HG03565 (cell line): Measurements from ENCODE around the gene AKIRIN1.
"Not testable (repeated sequence)": the region's sequence is repeated elsewhere in the genome, so short reads cannot be mapped to it uniquely, and the experiment has no call there.

Experiments used
- ATAC-seq: cut with Tn5 transposase; IDR thresholded peaks from one replicate; pipeline ENCODE4 v1.9.1; 2021; ENCODE audit warnings: mild to moderate bottlenecking, moderate library complexity; ENCODE audit not compliant: unreplicated experiment

Gene AKIRIN1

DNA sequence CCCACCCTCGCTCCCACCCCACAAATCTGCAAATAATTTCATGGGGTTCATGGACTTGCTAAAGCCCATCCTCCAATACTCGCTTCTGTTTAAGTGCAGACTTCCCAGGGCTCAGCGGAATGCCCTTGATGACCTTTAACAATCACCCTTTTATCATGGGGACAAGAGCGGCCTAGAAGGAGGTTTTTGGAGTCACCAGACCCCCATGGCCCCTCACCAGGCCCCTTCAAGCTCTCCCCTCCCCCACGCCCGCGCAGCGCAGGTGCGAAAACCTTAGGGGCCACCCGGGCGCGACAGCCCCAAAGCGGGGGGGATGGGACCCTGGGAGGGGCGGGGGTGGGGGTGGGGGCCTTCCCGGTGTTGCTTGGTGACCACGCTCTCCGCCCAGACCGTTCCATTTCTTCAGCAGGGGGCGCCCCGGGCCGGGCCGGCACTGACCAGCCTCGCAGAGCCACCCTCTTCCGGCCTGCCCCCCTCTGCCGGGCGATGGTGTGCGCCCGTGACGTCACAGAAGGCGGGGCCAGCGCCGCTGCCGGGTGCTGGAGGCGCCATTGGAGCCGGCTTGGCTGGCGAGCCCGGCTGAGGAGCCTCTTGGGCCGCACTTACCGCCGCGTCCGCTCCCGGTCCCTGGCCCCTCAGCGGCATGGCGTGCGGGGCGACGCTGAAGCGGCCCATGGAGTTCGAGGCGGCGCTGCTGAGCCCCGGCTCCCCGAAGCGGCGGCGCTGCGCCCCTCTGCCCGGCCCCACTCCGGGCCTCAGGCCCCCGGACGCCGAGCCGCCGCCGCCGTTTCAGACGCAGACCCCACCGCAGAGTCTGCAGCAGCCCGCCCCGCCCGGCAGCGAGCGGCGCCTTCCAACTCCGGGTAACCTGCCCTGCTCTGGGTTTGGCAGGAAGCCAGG is at the start of gene AKIRIN1:
AKIRIN1 (plus strand) TSS at position 539 of the 900 bp plus-strand sequence; CDS start at position 644, 105 bp downstream.
- peak; percentile 93 for ATAC-seq

GRCh38 chr1:38941527-38942019 is 49.5 kb upstream of the AKIRIN1 start, which contains the start of gene RHBDL2:
Gene RHBDL2 (minus strand): TSS chr1:38941830. CDS start chr1:38919212, 22,618 bp downstream.
- no peak for ATAC-seq

DNA sequence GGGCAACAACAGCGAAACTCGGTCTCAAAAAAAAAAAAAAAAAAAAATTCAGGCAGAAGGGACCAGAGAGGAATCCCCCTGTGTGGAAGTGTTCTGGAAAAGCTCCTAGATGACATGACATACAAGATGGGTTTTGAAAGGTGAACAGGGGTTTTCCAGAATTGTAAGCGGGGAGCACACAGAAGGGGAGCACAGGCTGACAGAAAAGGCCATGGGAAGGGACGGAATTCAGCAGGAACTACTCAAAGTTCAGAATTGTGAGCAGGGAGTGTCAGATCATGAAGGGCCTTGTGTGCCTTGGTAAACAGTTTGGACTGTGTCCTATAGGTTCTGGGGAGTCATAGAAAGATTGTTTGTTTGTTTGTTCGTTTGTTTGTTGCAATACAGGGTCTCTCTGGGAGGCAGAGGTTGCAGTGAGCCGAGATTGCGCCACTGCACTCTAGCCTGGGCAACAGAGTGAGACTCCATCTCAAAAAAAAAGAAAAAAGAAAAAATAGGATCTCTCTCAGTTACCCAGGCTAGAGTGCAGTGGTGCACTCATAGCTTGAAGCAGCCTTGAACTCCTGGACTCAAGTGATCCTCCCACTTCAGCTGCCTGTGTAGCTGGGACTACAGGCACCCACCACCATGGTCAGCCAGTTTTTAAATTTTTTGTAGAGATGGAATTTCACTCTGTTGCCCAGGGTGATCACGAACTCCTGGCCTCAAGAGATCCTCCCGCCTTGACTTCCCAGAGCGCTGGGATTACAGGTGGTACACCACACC is 48.2 kb upstream of the AKIRIN1 start:
- ATAC-seq, result no peak

DNA sequence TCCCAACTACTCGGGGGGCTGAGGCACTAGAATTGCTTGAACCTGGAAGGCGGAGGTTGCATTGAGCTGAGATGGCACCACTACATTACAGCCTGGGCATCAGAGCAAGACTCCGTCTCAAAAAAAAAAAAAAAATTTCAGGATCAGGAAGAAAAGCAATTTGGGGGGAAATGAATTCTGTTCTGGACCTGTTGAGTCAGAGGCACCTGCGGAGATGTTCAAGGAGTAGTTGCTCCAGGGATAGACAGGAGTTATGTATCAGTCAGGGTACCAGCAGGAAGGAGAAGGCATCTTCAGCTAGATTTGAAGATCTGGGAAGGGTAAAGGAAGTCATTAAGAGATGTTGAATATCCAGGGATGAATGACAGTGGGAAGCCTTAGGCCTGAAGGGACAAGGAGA is 46.5 kb upstream of the AKIRIN1 start:
- no peak for ATAC-seq

GRCh38 chr1:38950553-38950952 is 40.5 kb upstream of the AKIRIN1 start:
- no peak for ATAC-seq

- ATAC-seq, result no peak
Observed at GRCh38 chr1:38953433-38953860, 37.6 kb upstream of the AKIRIN1 start.

DNA sequence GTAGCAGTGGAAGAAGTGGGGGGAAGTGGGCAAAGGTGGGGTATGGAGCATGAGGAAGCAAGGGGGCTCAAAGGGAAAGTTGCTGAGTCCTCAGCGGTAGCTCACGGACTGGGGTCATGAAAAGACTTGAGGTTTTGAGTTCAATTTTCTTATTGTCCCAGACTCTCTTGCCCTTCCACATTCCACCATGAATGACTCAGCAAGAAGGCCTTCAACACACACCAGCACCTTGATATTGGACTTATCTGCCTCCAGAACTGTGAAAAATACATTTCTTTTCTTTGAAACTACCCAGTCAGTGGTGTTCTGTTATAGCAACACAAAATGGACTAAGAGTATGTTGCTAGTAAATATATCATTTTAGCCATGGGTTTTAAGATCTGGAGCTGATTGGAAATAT is 32.1 kb upstream of the AKIRIN1 start:
- ATAC-seq, result no peak

DNA sequence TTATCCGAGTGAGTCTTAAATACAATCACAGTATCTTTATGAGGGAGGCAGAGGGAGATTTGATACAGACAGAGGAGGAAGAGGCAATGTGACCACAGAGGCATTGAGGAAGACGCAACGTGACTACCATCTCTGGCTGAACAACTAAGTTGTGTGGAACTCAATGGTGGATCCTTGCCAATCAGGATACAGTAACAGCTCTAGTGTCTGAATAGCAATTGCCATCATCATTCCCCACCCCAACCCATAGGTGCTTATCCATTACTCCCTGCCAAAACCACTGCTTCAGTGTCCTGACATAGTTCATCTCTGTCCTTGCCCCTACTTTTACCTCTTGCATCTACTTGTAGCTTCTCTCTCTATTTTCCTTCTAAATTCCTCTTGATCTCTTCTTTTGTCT is 29.0 kb upstream of the AKIRIN1 start:
- no peak for ATAC-seq

DNA sequence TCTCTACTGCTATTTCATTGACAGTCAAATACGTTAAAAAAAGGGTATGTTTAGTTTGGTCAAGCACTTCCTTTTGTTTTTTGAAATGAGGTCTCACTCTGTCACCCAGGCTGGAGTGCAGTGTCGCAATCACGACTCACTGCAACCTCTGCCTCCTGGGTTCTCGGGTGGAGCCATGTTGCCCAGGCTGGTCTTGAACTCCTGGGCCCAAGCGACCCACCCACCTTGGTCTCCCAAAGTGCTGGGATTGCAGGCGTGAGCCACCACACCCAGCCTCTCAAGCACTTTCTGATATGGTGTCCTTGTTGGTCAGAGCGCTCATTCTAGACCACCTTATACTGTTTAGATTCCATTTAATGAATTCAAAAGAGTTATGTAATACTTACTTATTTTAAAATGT is 28.5 kb upstream of the AKIRIN1 start:
- ATAC-seq, result no peak

DNA sequence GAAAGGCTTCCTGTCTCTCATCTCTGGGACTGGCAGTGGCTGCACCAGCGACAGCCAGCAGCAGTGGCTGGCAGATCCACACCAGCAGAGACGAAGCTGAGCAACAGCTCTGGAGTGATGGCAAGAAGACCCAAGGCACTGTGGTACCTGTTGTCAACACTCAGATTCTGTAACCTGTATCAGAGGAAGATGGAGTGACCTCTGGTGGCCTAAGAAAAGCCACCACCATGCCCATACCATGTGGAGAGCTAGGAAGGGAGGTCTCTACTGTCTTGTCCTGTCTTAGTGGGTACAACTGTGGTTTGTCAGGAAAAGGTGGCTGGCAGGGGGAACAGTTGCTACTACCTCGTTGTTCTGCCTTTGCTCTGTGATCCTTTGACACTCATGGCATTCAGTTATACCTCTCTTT is 26.9 kb upstream of the AKIRIN1 start:
- no peak for ATAC-seq

DNA sequence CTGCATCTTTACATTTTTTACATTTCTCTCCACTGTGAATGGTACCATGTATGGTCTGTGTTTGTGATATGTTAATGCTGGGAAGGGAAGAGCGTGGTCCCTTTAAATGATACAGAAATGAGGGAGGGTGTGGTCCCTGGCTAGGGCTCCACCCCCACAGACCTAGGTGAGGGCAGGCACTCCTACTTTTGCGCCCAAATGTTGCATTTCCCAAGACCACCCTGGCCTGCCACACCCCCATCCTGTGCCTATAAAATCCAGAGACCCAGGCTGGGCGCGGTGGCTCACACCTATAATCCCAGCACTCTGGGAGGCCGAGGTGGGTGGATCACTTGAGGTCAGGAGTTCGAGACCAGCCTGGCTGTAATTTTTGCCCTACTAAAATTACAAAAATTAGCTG is 17.9 kb upstream of the AKIRIN1 start:
- ATAC-seq, result not testable (repeated sequence)

DNA sequence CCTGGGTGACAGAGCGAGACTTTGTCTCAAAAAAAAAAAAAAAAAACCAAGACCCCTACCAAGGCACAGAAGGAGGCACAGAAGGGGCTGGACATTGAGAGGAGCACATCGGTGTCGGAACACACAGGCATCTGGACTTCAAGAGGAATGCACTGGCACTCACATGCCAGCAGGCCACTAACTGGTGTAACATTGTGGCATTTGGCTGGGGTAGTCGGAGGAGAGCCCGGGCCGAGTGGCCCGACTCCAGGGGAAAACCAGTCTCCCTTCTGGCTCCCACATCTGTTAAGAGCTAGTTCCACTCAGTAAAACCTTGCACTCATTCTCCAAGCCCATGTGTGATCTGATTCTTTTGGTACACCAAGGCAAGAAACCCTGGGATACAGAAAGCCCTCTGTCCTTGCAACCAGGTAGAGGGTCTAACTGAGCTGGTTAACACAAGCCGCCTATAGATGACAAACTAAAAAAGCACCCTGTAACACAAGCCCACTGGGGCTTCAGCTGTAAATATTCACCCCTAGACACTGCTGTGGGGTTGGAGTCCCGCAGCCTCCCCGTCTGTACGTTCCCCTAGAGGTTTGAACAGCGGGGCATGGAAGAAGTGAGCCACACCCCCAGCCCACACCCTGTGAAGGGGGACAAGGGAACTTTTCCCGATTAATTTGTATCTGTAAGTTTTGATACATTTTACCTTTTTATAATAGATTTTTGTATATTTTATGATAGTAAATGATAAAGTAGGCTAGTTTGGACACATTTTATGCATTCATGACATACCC is 17.2 kb upstream of the AKIRIN1 start:
- no peak for ATAC-seq

- not testable (repeated sequence) for ATAC-seq
Observed at GRCh38 chr1:38977399-38978244, 13.5 kb upstream of the AKIRIN1 start.

GRCh38 chr1:38978245-38978542 is 12.9 kb upstream of the AKIRIN1 start:
- ATAC-seq, result not testable (repeated sequence)

DNA sequence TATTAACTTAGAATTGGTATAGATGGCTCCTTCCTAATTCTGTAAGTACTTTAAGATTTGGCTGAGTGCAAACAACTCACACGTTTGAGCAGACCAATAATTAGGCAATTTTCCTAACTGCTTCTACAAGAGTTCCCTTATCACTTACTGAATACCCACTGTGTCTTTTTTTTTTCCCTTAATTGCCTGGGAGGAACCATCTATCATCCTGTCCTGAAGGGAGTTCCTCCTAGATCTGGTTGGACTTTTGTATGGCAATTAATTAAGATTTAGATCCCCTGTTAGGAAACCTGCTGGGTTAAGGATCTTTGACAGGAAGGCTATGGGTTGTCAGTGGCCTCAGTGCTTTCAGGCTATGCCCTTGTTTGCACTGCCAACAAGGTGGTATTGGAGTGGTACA is 11.7 kb upstream of the AKIRIN1 start:
- not testable (repeated sequence) for ATAC-seq

- ATAC-seq, result no peak
Observed at GRCh38 chr1:38989979-38990378, 1.1 kb upstream of the AKIRIN1 start.

GRCh38 chr1:38990386-38990737 is 714 bp upstream of the AKIRIN1 start:
- no peak for ATAC-seq

- no peak for ATAC-seq
Observed at GRCh38 chr1:38991638-38992411, 749 bp downstream of the AKIRIN1 start.

DNA sequence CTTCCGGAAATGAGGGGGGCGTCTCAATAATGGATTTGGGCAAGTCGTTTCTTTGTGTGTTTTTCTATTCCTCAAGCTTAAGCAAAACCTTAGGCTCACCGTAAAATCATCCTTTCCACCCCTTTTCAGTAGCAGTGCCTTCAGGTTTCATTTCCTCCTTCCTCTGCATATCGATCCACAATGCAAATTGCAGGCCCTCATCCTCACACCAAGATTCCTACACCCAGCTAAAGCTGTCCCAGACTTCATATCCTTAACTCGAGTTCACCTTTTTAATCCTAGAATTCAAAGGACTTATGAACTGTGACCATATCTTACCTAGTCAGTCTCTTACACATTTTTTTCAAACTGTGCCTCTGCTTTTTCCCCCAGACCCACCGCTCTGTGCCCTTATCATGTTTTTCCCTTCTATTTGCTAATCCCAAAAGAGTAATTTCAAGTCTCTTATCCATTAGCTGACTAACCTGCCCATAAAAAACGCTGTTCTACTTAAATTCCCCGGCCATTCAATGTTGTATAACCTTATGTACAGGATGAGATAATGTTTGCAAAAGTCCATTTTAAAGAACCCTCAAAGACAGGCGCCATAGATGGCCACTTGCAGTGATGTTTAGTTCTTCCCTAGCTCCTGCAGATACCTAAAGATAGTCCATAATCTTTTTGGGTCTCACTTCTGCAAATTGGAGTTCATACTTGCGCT is 1.5 kb downstream of the AKIRIN1 start:
- no peak for ATAC-seq
